ENCODE data around the gene GLYATL1.

DNA sequence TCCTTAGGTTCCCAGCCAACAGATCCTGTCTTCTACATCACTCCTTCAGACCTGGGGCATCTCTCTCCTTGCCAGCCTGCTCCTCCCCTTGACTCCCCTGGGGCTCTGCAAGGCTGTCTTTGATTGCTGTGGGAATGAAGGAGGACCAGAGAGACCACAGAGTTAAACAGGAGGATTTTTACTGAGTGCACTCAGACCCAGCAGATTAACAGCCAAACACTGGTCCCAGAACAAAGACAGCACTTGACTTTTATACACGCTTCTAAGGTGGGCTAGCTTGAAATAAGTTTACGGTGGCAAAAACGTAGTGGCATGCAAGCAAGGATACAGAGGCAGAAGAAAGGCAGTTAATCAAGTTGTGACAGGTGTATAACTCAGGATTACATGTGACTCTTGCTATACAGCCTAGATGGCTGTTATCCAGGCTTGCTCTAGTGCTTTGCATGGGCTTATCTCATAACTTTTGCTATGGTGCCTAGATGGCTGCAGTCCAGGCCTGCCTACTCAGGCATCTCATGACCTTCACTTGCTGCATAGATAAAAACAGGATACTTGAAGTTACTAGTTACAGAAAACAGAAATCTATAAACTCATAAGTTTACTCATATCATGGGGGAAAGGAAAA lies 22.0 kb upstream of the GLYATL1 start:
- no peak for TF ChIP-seq CTCF (IDR thresholded peaks at IDR 0.05)
- no peak for TF ChIP-seq GTF2I (CRISPR knock-in tag; conservative IDR thresholded peaks at IDR 0.05)
- TF ChIP-seq, protein P1, sequence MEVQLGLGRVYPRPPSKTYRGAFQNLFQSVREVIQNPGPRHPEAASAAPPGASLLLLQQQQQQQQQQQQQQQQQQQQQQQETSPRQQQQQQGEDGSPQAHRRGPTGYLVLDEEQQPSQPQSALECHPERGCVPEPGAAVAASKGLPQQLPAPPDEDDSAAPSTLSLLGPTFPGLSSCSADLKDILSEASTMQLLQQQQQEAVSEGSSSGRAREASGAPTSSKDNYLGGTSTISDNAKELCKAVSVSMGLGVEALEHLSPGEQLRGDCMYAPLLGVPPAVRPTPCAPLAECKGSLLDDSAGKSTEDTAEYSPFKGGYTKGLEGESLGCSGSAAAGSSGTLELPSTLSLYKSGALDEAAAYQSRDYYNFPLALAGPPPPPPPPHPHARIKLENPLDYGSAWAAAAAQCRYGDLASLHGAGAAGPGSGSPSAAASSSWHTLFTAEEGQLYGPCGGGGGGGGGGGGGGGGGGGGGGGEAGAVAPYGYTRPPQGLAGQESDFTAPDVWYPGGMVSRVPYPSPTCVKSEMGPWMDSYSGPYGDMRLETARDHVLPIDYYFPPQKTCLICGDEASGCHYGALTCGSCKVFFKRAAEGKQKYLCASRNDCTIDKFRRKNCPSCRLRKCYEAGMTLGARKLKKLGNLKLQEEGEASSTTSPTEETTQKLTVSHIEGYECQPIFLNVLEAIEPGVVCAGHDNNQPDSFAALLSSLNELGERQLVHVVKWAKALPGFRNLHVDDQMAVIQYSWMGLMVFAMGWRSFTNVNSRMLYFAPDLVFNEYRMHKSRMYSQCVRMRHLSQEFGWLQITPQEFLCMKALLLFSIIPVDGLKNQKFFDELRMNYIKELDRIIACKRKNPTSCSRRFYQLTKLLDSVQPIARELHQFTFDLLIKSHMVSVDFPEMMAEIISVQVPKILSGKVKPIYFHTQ (CRISPR knock-in tag; IDR thresholded peaks at IDR 0.05) = no peak
- no peak for TF ChIP-seq FOXK1 (CRISPR knock-in tag; IDR thresholded peaks at IDR 0.05)
- TF ChIP-seq ZNF263 (CRISPR knock-in tag; IDR thresholded peaks at IDR 0.05; ENCODE audit: low read depth) = no peak
- TF ChIP-seq AFF4 (CRISPR knock-in tag; IDR thresholded peaks at IDR 0.05; ENCODE audit: borderline replicate concordance) = no peak
